Keratinocyte (primary cell): Measurements from ENCODE around the gene PAFAH2.

Source experiments
- CTCF ChIP-seq, 3 experiments: IDR thresholded peaks in 1 of 3; conservative IDR thresholded peaks in 1 of 3; optimal IDR thresholded peaks in 1 of 3; 2 replicates in 2 of 3; 3 replicates in 1 of 3; pipeline versions ENCODE3 to v1.5.1; 2011; ENCODE audit warnings: low read length in 3 of 3, mild to moderate bottlenecking in 3 of 3, moderate library complexity in 2 of 3, control low read depth in 1 of 3, inconsistent platforms in 1 of 3; ENCODE audit not compliant: insufficient read depth in 2 of 3; ENCODE audit errors: extremely low read depth in 1 of 3
- EZH2 ChIP-seq: IDR thresholded peaks from one replicate; pipeline ENCODE4 v1.6.1; 2012; ENCODE audit warnings: inconsistent platforms, mild to moderate bottlenecking, low read length, moderate library complexity

- no peak for TF ChIP-seq CTCF (optimal IDR thresholded peaks at IDR 0.05 in 1 of 3, IDR thresholded peaks at IDR 0.05 in 1 of 3, conservative IDR thresholded peaks at IDR 0.05 in 1 of 3; ENCODE audit: extremely low read depth in 1 of 3, insufficient read depth in 2 of 3, low read length in 3 of 3)
- no peak for TF ChIP-seq EZH2
These were observed 8.2 kb downstream of the PAFAH2 start for GRCh38 chr1:25989440-25990234.
